HG03175 (cell line): Measurements from ENCODE around the gene HSFY1.
"Not testable (repeated sequence)": the region's sequence is repeated elsewhere in the genome, so short reads cannot be mapped to it uniquely, and the experiment has no call there.

ENCODE experiments used
- ATAC-seq: cut with Tn5 transposase; IDR thresholded peaks from one replicate; pipeline ENCODE4 v1.9.1; 2021; ENCODE audit warnings: mild to moderate bottlenecking, moderate library complexity; ENCODE audit not compliant: unreplicated experiment

The HSFY1 gene

GRCh38 chrY:18546420-18546819 lies at the start of gene HSFY1:
Gene HSFY1 (plus strand): TSS chrY:18546720. CDS start chrY:18546788, 68 bp downstream.
- ATAC-seq, result not testable (repeated sequence)

GRCh38 chrY:18504266-18504665 lies 42.3 kb upstream of the HSFY1 start:
- not testable (repeated sequence) for ATAC-seq

- ATAC-seq, result not testable (repeated sequence)
Measured at GRCh38 chrY:18530995-18531655, 15.4 kb upstream of the HSFY1 start.

GRCh38 chrY:18538952-18539351 lies 7.6 kb upstream of the HSFY1 start:
- not testable (repeated sequence) for ATAC-seq

GRCh38 chrY:18553132-18553531 lies 6.6 kb downstream of the HSFY1 start:
- not testable (repeated sequence) for ATAC-seq

- not testable (repeated sequence) for ATAC-seq
Measured at GRCh38 chrY:18565915-18566314, 19.4 kb downstream of the HSFY1 start.
